ENCODE measurements around the gene MRPS15.

MRPS15 gene

GRCh38 chr1:36417931-36418330 is 46.3 kb downstream of the MRPS15 start:
- no peak for DNase-seq

GRCh38 chr1:36415661-36416326 is 48.4 kb downstream of the MRPS15 start:
- no peak for DNase-seq

GRCh38 chr1:36414384-36414783 is 49.8 kb downstream of the MRPS15 start:
- no peak for DNase-seq

- no peak for DNase-seq
Measured at GRCh38 chr1:36411674-36412648, 52.2 kb downstream of the MRPS15 start.

GRCh38 chr1:36408479-36408878 is 55.7 kb downstream of the MRPS15 start:
- no peak for DNase-seq

- DNase-seq = no peak
Measured at GRCh38 chr1:36406440-36406839, 57.7 kb downstream of the MRPS15 start.

Data from T1000 (cell line).